Panc1 (cell line): Measurements from ENCODE around the gene SHISA9. TPM values are rescaled to one million over a fixed set of nuclear protein-coding genes. Genes with fewer than 3 reads are reported as not detected.

Source experiments
- ATAC-seq: fragments of 200-7000 bp; cut with Tn5 transposase; 2 replicates; pipeline ENCODE4 v1.9.1; 2020; ENCODE audit warnings: mild to moderate bottlenecking, moderate library complexity
- BruUV-seq: library from RNA; stranded (reverse); fragments of 400-500 nt; replicated peaks from 2 replicates; lab custom pipeline; 2021; lab: Mats Ljungman, UMichigan
- CTCF ChIA-PET: fragments of 300-600 bp; sonication (Branson Sonifier 250); formaldehyde crosslinking; loops from one replicate; lab custom pipeline; 2022; ENCODE audit warnings: antibody characterized with exemption; lab: Charles Lee
- POLR2A ChIA-PET: fragments of 300-600 bp; sonication (Branson Sonifier 250); formaldehyde crosslinking; loops from one replicate; lab custom pipeline; 2022; ENCODE audit warnings: antibody characterized with exemption; lab: Charles Lee
- DNase-seq: peaks from one replicate; pipeline ENCODE4 v3.0.0-alpha.2; 2010; ENCODE audit warnings: low read depth, low spot score
- H3K27ac ChIP-seq: 2 replicates; pipeline ENCODE4 v1.5.1; 2011; ENCODE audit warnings: mild to moderate bottlenecking, low read length, inconsistent platforms
- H3K27me3 ChIP-seq: fragments of 200-500 bp; sonication (Bioruptor generic); 2 replicates; pipeline ENCODE4 v1.6.0; 2014; ENCODE audit warnings: low read length, inconsistent platforms; ENCODE audit not compliant: control insufficient read depth, insufficient read depth
- H3K36me3 ChIP-seq: fragments of 200-500 bp; sonication (Bioruptor generic); 2 replicates; pipeline ENCODE4 v1.5.1; 2014; ENCODE audit warnings: inconsistent platforms, mild to moderate bottlenecking, low read length, moderate library complexity; ENCODE audit not compliant: control insufficient read depth, insufficient read depth
- H3K4me1 ChIP-seq: 2 replicates; pipeline ENCODE4 v1.5.1; 2011; ENCODE audit warnings: inconsistent platforms, mild to moderate bottlenecking, low read length, moderate library complexity; ENCODE audit not compliant: control insufficient read depth, insufficient read depth
- H3K4me3 ChIP-seq, 2 experiments: 2 replicates each; pipeline ENCODE4 v1.5.1; 2011 to 2012; ENCODE audit warnings: low read depth in 2 of 2, low read length in 2 of 2, mild to moderate bottlenecking in 2 of 2, inconsistent platforms in 1 of 2, moderate library complexity in 1 of 2
- H3K9me3 ChIP-seq: fragments of 200-500 bp; sonication (Bioruptor generic); 2 replicates; pipeline ENCODE4 v1.5.1; 2014; ENCODE audit warnings: low read depth, mild to moderate bottlenecking, inconsistent platforms, low read length, moderate library complexity; ENCODE audit not compliant: control insufficient read depth, insufficient read depth
- POLR2AphosphoS5 ChIP-seq: IDR thresholded peaks from 2 replicates; pipeline ENCODE4 v1.6.1; 2012; ENCODE audit warnings: mild to moderate bottlenecking, low read depth, low read length, moderate library complexity
- SIN3A ChIP-seq: IDR thresholded peaks from 2 replicates; pipeline ENCODE4 v1.6.1; 2012; ENCODE audit warnings: low read depth, mild to moderate bottlenecking, low read length, moderate library complexity, borderline replicate concordance; ENCODE audit not compliant: insufficient read depth
- TCF7L2 ChIP-seq: IDR thresholded peaks from 2 replicates; pipeline ENCODE4 v1.6.1; 2011; ENCODE audit warnings: mild to moderate bottlenecking, low read depth, low read length, inconsistent platforms
- in situ Hi-C: cut with HindIII; loops from 2 replicates; pipeline ENCODE4 v1.10.0; 2016; ENCODE audit warnings: low sequenced_read_pairs, low pct_unique_long_range_greater_than_20kb
- intact Hi-C: fragments of 100-400 bp; cut with micrococcal nuclease; formaldehyde crosslinking; loops from one replicate; pipeline ENCODE4 v1.10.0; 2022; ENCODE audit not compliant: unreplicated experiment
- total RNA-seq: library from RNA; stranded (reverse); gene quantifications from one replicate; pipeline ENCODE4 v1.2.1, GENCODE V29; 2021; ENCODE audit not compliant: unreplicated experiment
- TF ChIP-seq, protein P1 (sequence below), 2 experiments: IDR thresholded peaks; 2 replicates each; pipeline ENCODE4 v1.6.1; 2011 to 2012; ENCODE audit warnings: low read depth in 2 of 2, control low read depth in 1 of 2, low read length in 1 of 2, mild to moderate bottlenecking in 1 of 2, moderate library complexity in 1 of 2; ENCODE audit not compliant: insufficient read depth in 1 of 2
- TF ChIP-seq, protein P2 (sequence below): fragments of 450-650 bp; IDR thresholded peaks from 2 replicates; pipeline ENCODE4 v1.5.1; 2017; ENCODE audit warnings: mild to moderate bottlenecking

Gene SHISA9
- total RNA-seq, 1 experiment from 2014 or later = 0.10 TPM

DNA sequence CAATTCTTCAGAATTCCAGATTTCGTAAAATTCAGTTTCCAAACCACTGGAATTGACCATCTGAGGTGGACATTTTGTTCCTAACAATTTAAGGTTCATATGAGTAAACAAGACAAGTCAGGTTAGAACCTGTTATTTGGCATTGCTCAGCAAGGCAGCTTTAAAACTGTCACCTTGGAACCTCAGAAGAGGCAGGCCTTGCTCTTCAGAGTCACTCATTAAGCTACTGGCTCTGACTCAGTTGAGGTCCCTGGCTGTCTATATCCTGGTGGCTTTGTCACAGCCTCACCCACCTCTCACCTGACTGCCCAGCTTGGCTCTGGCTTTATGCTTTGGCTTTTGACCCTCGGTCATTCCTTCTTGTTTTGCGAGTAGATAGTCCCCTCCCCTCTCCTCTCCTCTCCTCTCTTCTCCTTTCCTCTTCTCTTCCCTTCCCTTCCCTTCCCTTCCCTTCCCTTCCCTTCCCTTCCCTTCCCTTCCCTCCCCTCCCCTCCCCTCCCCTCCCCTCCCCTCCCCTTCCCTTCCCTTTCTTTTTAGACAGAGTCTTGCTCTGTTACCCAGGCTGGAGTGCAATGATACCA, 238.4 kb downstream of the SHISA9 start:
- no peaks in the 10 kb centered on the region for H3K9me3 ChIP-seq
- no peaks in the 10 kb centered on the region for H3K36me3 ChIP-seq
- H3K4me1 ChIP-seq = no peaks in the 10 kb centered on the region
- ChIA-PET POLR2A (no interaction called here), CTCF (no interaction called here)
- no peak for ATAC-seq
- no peak overlapping the region for H3K4me3 ChIP-seq
- no peak overlapping the region for H3K27ac ChIP-seq
- intact Hi-C loops = no loop called here
- no peak for DNase-seq
- in situ Hi-C loops = no loop called here
- no TSS peak for BruUV-seq
- no peaks in the 10 kb centered on the region for H3K27me3 ChIP-seq
- TF ChIP-seq TCF7L2 (no peak), POLR2AphosphoS5 (no peak), SIN3A (no peak)
- TF ChIP-seq, protein P1, sequence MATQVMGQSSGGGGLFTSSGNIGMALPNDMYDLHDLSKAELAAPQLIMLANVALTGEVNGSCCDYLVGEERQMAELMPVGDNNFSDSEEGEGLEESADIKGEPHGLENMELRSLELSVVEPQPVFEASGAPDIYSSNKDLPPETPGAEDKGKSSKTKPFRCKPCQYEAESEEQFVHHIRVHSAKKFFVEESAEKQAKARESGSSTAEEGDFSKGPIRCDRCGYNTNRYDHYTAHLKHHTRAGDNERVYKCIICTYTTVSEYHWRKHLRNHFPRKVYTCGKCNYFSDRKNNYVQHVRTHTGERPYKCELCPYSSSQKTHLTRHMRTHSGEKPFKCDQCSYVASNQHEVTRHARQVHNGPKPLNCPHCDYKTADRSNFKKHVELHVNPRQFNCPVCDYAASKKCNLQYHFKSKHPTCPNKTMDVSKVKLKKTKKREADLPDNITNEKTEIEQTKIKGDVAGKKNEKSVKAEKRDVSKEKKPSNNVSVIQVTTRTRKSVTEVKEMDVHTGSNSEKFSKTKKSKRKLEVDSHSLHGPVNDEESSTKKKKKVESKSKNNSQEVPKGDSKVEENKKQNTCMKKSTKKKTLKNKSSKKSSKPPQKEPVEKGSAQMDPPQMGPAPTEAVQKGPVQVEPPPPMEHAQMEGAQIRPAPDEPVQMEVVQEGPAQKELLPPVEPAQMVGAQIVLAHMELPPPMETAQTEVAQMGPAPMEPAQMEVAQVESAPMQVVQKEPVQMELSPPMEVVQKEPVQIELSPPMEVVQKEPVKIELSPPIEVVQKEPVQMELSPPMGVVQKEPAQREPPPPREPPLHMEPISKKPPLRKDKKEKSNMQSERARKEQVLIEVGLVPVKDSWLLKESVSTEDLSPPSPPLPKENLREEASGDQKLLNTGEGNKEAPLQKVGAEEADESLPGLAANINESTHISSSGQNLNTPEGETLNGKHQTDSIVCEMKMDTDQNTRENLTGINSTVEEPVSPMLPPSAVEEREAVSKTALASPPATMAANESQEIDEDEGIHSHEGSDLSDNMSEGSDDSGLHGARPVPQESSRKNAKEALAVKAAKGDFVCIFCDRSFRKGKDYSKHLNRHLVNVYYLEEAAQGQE (IDR thresholded peaks at IDR 0.05; ENCODE audit: insufficient read depth in 1 of 2, low read depth in 2 of 2, low read length in 1 of 2) = no peak
- TF ChIP-seq, protein P2, sequence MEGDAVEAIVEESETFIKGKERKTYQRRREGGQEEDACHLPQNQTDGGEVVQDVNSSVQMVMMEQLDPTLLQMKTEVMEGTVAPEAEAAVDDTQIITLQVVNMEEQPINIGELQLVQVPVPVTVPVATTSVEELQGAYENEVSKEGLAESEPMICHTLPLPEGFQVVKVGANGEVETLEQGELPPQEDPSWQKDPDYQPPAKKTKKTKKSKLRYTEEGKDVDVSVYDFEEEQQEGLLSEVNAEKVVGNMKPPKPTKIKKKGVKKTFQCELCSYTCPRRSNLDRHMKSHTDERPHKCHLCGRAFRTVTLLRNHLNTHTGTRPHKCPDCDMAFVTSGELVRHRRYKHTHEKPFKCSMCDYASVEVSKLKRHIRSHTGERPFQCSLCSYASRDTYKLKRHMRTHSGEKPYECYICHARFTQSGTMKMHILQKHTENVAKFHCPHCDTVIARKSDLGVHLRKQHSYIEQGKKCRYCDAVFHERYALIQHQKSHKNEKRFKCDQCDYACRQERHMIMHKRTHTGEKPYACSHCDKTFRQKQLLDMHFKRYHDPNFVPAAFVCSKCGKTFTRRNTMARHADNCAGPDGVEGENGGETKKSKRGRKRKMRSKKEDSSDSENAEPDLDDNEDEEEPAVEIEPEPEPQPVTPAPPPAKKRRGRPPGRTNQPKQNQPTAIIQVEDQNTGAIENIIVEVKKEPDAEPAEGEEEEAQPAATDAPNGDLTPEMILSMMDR = no peak

DNA sequence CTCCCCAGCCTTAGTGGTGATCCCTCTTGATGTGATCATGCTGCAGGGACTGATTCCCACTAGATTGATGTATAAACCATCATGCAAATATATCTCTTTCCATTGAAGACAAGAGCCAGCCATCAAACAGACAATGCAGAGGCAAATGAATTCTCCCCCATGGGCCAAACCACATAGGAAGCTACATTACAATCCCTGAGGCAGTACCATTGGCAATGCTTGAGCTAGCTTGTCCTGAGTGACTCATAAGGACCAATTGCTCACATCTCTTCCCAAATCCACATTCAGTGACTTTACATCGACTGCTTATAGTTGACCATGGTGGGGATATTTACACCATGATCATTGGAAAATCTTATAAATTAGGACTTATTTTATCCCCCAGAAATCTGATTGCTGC, 242.2 kb downstream of the SHISA9 start:
- in situ Hi-C loops (no loop called here), intact Hi-C loops (no loop called here)
- no peak overlapping the region for H3K4me3 ChIP-seq
- no peaks in the 10 kb centered on the region for H3K9me3 ChIP-seq
- CTCF ChIA-PET = no interaction called here
- H3K27ac ChIP-seq = no peak overlapping the region
- H3K27me3 ChIP-seq = no peaks in the 10 kb centered on the region
- H3K4me1 ChIP-seq = no peaks in the 10 kb centered on the region
- no peak for DNase-seq
- POLR2A ChIA-PET = no interaction called here
- TF ChIP-seq, protein P1 (IDR thresholded peaks at IDR 0.05; ENCODE audit: insufficient read depth in 1 of 2, low read depth in 2 of 2, low read length in 1 of 2) = no peak
- TF ChIP-seq, protein P2 = no peak
- TF ChIP-seq SIN3A (no peak), TCF7L2 (no peak), POLR2AphosphoS5 (no peak)
- no TSS peak for BruUV-seq
- no peak for ATAC-seq
- H3K36me3 ChIP-seq = no peaks in the 10 kb centered on the region
